DMS53 treated with DMSO at 0.1 percent for 48 hours (cell line): Measurements from ENCODE around the gene RTP2.

Experiments used
- DNase-seq: peaks from one replicate; lab custom pipeline; 2025; ENCODE audit not compliant: unreplicated experiment; lab: John Stamatoyannopoulos, UW

Gene RTP2

GRCh38 chr3:187738331-187739093, 36.2 kb upstream of the RTP2 start:
- DNase-seq, result peak; percentile 47

- DNase-seq, result no peak
Measured at GRCh38 chr3:187738071-187738330, 35.6 kb upstream of the RTP2 start.

DNA sequence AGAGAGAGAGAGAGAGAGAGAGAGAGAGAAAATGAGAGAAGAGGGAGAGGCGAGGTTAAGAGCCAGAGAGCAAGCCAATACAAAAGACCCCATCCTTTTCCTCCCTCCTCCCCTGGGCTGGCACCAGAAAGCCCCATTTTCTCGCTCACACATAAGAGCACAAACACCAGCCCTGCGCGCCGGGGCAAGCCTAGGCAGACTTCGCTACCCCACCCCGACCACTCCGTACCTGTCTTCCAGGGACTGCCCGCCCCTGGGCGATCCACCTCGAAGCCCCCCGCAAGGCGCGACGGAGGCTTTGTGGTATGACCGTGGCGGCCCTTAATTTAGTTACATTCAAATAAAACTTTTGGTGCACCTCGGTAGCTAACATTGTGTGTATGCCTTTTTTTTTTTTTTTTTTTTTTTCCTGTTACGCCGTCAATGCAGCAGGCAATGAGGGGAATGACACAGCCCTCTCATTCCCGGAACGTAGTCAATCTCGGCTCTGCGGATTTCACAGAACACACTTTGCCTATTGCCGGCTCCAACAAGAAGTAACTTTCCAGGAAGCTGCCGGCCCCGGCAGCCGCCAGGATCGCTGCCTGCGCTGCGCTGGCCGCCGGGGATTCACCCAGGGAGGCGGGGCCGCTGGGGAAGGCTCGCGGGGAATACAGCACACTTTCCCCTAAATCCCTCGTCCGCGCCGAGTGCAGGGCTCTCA, 35.2 kb upstream of the RTP2 start:
- no peak for DNase-seq

GRCh38 chr3:187737006-187737367, 34.6 kb upstream of the RTP2 start:
- no peak for DNase-seq

GRCh38 chr3:187736418-187736871, 34.1 kb upstream of the RTP2 start:
- peak; percentile 44 for DNase-seq

DNA sequence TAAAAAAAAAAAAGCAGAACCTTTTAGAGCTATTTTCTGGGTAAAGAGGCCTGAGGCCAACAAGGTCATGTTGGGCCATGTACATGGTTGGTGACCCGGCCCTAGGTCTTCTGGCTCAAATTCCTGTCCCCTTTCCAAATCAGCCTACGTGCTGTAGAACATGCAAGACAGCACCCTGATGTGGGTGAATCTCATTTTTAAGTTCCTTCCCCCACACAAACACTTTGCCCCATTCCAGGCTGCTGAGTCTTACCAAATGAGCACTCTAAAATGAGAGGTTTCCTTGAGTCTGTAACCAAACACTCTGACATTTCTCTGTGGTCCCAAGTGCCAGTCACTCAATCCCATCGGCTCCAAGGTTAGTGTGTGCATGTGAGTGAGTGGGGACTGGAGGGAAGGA, 33.5 kb upstream of the RTP2 start:
- DNase-seq, result no peak

GRCh38 chr3:187735383-187735782, 33.0 kb upstream of the RTP2 start:
- no peak for DNase-seq

DNA sequence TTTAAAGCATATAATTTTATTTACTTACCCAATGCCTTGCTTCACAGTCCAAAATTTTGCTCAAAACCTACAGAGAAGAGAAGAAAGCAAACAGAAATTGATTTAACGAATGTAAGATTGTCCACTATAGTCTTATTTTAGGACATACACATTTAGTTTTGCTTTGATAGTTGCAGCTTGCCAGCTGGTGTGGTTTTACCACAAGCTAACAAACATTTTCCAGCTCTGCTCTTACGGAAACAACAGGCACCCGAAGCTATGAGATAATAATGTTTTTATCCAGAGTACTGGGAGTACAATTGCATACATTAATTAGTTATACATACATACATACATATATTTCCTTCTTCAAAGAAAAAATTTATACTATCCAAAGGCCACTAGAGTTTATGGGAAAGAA, 32.5 kb upstream of the RTP2 start:
- no peak for DNase-seq

DNA sequence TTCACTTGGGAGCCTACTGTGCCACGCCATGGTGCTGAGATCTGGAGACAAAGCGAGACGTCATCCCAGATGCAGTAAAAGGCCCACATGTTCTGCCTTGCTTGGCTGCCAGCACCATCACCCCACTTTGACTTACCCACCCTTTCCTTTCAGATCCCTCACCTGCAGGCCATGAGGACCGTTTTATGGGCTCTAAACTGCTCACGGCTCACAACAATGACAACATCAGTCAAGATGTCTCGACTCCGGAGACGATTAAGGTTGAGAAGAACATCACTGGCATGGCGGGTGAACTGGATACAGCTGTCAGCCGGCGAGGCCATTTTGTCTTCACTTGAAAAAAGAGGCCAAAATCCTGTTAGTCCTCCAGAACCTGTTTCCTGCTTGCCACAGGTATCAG, 31.0 kb upstream of the RTP2 start:
- DNase-seq, result no peak

DNA sequence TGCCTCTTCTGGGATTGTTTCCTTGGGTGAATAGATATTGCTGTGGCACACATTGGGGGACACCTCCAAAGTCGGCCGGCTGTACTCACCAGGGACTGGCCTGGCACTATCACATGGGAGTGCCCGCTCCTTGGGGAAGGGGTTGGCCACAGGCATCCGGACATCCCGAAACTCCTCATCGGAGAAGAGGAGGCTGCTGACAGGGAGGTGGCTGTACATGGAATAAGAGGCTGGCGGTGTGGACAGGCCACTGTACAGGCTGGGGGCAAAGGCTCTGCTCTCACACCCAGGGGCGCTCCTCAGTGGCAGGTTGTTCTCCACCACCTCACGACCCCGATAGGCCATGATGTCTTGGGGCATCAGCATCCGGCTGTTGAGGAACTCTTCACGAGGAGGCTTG, 27.2 kb upstream of the RTP2 start:
- no peak for DNase-seq

DNA sequence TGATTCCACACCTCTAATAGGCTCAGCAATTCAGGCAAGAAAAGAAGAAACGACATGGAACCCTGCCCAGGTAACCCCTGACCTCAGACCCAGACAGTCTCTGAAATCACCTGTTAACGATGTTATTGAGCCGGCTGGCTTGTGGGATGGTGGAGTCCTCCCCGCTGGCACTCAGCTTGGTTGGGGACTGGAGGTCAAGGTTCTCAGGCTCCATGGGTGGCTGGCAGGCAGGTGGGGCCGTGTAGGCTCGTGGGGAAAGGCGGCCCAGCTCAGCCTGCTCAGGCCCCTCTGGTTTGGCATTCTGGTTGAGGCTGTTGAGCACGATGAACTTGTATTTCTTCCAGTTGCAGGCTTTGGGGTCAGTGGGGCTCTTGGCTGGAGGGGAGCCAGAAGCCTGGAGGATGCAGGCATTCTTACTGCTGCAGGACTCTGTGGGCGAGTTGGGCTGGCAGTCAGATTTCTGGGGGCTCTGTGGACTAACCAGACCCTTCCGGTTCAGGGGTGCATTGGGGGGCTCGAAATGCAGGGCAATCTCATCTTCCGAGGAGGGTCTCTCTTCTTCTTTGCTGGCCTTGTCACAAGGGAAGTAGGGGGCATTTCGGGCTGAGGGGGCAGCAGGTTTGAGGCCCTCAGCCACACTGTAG, 26.7 kb upstream of the RTP2 start:
- DNase-seq, result no peak

DNA sequence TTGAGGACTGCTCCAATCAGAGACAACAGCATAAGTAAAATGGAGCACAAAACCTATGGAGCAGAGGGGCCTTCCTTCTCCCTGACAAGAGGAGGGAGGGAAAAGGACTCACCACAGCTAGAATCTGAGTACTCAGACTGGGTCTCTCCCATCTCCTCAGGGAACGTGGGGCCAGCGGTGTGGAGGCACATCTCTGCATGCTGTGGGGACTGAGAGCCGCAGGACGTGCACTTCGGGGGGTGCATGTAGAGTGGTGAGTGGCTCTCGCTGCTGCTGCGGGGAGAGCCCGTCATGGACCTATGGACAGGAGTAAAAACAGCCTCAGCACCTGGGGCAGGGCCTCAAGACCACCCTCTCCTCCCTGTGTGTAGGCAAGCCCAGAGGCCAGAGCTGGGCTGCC, 25.9 kb upstream of the RTP2 start:
- no peak for DNase-seq

DNA sequence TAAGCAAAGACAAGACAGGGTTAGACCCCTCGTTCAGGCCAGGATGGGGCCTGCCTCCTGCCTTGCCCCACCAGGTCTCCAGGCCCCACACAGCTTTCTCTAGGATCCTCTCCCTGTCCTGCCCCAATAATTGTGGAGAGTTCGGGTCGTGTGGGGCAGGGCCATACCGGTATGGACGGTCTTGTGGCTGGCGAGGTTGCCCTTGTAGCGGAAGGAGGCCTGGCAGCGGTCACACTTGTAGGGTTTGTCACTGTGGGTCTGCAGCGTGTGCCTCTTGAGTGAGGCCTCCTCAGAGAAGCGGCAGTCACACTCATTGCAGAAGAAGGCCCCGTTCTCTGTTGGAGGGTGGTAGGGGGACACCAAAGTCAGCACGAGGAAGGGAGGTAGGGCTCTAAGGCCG, 24.2 kb upstream of the RTP2 start:
- DNase-seq, result no peak

DNA sequence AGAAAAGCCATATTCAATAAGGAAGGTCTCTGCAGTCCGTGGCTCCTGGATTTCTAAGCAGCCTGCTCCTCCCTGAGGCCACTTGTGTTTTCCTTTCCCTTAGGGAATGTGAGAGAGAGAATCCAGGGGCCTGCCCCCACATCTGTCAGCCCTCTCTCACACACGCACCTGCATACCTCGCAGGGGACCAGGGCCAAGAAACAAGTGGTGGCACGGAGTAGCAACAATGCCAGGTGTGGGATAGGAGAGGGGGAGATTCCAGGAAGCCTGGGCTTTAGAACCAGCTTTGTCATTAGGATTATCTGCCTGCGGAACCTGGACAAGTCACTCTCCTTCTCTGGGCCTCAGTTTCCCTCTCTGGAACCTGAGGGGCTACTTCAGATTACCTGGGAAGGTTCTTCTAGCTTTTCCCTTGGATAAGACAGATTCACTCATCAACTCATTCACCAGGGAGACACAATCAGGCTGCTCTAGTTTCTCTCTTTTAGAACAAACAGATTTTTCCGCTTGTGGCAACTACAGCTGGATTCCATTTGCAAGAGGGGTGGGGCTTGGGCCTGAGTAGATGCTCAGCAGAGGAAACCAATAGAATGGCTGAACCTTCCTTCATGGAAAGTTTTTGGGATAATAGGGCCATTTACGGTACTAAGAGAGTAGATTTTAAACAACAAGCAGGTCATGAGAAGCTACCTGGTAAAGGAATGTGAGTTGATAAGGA, 23.5 kb upstream of the RTP2 start:
- no peak for DNase-seq

DNA sequence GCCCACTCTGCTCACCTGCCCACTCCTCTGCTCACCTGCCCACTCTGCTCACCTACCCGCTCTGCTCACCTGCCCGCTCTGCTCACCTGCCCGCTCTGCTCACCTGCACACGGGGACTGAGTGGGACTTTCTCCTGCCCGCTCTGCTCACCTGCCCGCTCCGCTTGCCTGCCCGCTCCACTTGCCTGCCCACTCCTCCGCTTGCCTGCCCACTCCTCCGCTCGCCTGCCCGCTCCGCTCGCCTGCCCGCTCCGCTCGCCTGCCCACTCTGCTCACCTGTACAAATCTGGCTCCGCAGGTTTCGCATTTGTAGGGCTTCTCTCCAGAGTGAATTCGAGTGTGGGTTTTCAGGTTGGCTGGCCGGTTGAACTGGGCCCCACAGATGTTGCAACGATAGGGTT, 22.9 kb upstream of the RTP2 start:
- DNase-seq, result no peak

- no peak for DNase-seq
Measured at GRCh38 chr3:187722206-187722612, 19.9 kb upstream of the RTP2 start.

DNA sequence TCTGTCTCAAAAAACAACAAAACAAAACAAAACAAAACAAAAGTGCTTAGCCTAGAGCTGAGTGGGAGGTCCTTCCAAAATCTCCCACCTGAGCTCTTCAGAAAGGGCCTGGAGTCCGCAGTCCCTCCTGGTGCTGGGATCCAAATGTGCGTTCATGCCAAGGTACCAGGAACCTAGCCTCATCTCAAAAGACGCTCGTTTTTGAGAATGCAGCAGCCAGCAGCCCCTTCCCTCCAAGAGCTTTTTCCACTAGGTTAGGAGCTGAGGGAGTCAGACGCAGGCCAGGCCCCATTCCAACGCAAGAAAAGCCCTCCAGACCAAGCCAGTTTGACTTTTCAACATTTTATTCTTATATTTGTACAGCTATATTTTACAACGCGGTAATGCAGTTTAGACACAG, 18.7 kb upstream of the RTP2 start:
- DNase-seq, result no peak

- no peak for DNase-seq
Measured at GRCh38 chr3:187720337-187720670, 17.9 kb upstream of the RTP2 start.

DNA sequence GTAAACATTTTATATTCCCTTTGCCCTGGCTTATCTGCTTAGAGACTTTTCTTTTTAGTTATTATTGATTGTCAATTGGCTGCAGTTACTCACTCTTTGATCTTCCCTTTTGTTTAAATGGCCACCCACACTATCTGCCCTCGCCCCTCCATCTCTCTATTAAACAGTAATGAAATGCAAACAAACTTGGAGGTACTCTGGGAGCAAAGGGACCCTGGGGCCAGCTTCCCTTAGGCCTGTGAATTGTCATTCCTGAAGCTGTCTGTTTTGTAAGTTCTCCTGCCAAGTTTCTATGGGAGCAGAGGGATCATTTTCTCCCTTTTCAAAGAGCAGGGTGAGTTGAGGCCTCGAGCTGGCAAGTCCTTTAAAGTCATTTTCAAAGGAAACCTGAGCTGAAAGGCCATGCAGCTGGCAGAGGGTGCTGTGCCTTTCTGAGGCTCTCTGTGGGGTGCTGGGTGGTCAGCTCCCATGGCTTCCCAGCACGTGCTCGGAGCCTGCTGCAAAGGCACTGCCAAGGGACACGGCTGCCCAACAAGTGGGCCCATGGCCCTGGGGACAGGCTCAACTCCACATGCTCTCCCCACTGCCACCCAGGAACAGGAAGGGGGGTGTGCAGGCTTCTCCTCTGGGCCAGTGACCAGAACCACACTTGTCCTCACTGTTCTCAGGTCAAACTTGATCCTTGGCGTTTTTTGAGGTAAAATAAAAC, 17.4 kb upstream of the RTP2 start:
- no peak for DNase-seq

DNA sequence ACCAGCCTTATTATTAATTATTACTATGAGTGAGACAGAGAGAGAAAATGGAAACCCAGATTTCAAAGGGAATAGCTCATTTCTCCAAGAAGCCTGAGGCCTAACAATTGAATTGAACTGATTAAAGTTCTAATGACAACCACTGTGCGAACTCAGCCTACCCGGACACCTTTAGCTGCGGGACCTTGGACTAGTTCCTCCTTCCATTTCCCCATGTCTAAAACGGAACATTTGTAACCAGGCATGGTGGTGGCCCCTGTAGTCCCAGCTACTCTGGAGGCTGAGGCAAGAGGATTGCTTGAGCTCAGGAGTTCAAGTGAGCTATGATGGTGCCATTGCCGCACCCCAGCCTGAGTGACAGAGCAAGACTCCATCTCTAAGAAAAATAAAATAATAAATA, 16.4 kb upstream of the RTP2 start:
- no peak for DNase-seq

DNA sequence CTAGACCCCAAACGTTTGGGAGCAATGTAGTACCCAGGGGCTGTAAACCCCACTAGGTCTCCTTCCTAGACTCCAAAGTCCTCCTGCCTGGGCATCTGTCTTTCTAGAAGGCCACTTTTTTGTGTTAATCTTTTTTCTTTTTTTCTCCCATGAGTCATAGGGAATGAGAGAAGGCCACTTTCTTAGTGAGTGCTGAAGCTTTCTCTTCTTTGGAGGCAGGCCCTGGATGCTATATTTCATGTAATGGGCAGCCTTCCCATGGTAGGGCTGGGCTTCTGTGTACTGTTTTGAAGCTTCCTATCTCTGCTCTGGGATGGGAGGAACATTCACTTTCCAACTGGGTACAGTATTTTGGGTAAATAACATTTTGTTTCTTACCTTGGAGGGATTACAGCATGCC, 15.2 kb upstream of the RTP2 start:
- DNase-seq, result no peak
